Measurements from ENCODE around the gene SLC7A7. TPM values are rescaled to one million over a fixed set of nuclear protein-coding genes. Genes with fewer than 3 reads are reported as not detected.

The SLC7A7 gene
- total and polyA plus RNA-seq, 2 of the 13 experiments (the other 11 are each of a cell fraction or from before 2014, with no cell fraction given): 0.13 to 0.63 TPM

GRCh38 chr14:22723815-22724214 is 91.4 kb downstream of the SLC7A7 start:
- DNase-seq (ENCODE audit: low spot score) (no peak), ATAC-seq (no peak), FAIRE-seq (no peak)
- POLR2A ChIA-PET: interaction anchor here (1.8 kb wide), 1 partner anchor 42 kb away, joined by 5 read pairs; the partner anchor contains the start of gene OXA1L
- TF ChIP-seq ZNF24 (IDR thresholded peaks at IDR 0.05): no peak
- TF ChIP-seq MIER2 (CRISPR knock-in tag; IDR thresholded peaks at IDR 0.05): 0 out of 2 replicates have a peak, but pooled peaks have one; percentile 44
- TF ChIP-seq REST (IDR thresholded peaks at IDR 0.05; ENCODE audit: borderline replicate concordance in 1 of 2, low read depth in 1 of 2, low read length in 2 of 2): peak in 1 of 2 experiments; percentile 87; a peak in 3 of 4 replicates
- Histone ChIP-seq H3K4me3 (replicated peaks in 1 of 3; ENCODE audit: insufficient read depth in 1 of 3, low read depth in 2 of 3, low read length in 3 of 3) (no peak overlapping the region), H3K27ac (ENCODE audit: extremely low read length, insufficient read depth, low read length) (no peak overlapping the region), H3K9ac (ENCODE audit: insufficient read depth, low read depth, low read length) (no peak overlapping the region), H2AFZ (ENCODE audit: low read length) (no peak overlapping the region), H3K4me2 (ENCODE audit: low read depth, low read length) (no peak overlapping the region), H3K36me3 (replicated peaks in 1 of 2; ENCODE audit: control insufficient read depth in 1 of 2, insufficient read depth in 2 of 2, low read length in 2 of 2) (no peaks in the 10 kb centered on the region), H3K9me3 (ENCODE audit: low read length) (peaks cover 6% of the 10 kb centered on the region; the same call in 1 of the 2 replicates), H3K4me1 (ENCODE audit: insufficient read depth, low read length) (no peaks in the 10 kb centered on the region), H4K20me1 (ENCODE audit: insufficient read depth, low read length) (no peaks in the 10 kb centered on the region), H3K79me2 (ENCODE audit: insufficient read depth, low read length) (no peaks in the 10 kb centered on the region), H3K27me3 (ENCODE audit: control insufficient read depth in 1 of 2, insufficient read depth in 2 of 2, low read length in 2 of 2) (peaks cover 0 to 34% of the 10 kb centered on the region in 2 experiments; a peak in 4 of 5 replicates)
- in situ Hi-C loops (cut with HindIII; ENCODE audit: extremely low pct_ligation_motif_present, low pct_unique_long_range_greater_than_20kb) (no loop called here), intact Hi-C loops (cut with micrococcal nuclease; ENCODE audit: unreplicated experiment) (no loop called here)
- 48% methylated on average over 1 of the region's 1 CpG for WGBS (ENCODE audit: low lambda C conversion rate)
- no TSS peak for BruUV-seq (replicated peaks)
- CTCF ChIA-PET (ENCODE audit: low intra/inter-chr PET ratio, low total read pairs): no interaction called here

Small RNA genes within 50 kb of the gene (small RNA-seq; reads per million reads assigned to genes)
- 0 reads per million in 3 experiments for gene RF00019 (ENCODE audit: insufficient read depth in 2 of 3, insufficient read length in 3 of 3, low read depth in 2 of 3, low replicate concordance in 1 of 3)
- 0 reads per million in 3 experiments for gene RF00588 (ENCODE audit: insufficient read depth in 2 of 3, insufficient read length in 3 of 3, low read depth in 2 of 3, low replicate concordance in 1 of 3)

Other genes with a start within 250 kb of the SLC7A7 start
- 385 and 558 TPM in 2 replicates for gene DAD1, start 226.2 kb downstream of the SLC7A7 start, total RNA-seq (2016; rRNA removed; fragmentation: Illumina TruSeq; extraction: Trizol)
- gene DAD1, start 226.2 kb downstream of the SLC7A7 start, polyA plus RNA-seq (2011; rRNA removed): 508 and 626 TPM in 2 replicates
- gene ABHD4, start 217.1 kb downstream of the SLC7A7 start, total RNA-seq (2016; rRNA removed; fragmentation: Illumina TruSeq; extraction: Trizol): 16.1 and 22.8 TPM in 2 replicates
- 47.5 and 48.1 TPM in 2 replicates for gene ABHD4, start 217.1 kb downstream of the SLC7A7 start, polyA plus RNA-seq (2011; rRNA removed)
- gene OR6J1, start 171.1 kb downstream of the SLC7A7 start, total RNA-seq (2016; rRNA removed; fragmentation: Illumina TruSeq; extraction: Trizol): not detected in 2 replicates
- gene OR6J1, start 171.1 kb downstream of the SLC7A7 start, polyA plus RNA-seq (2011; rRNA removed): not detected in 2 replicates
- gene OXA1L, start 48.7 kb downstream of the SLC7A7 start, total RNA-seq (2016; rRNA removed; fragmentation: Illumina TruSeq; extraction: Trizol): 216 and 230 TPM in 2 replicates
- 559 and 589 TPM in 2 replicates for gene OXA1L, start 48.7 kb downstream of the SLC7A7 start, polyA plus RNA-seq (2011; rRNA removed)
- gene MRPL52, start 14.5 kb upstream of the SLC7A7 start, total RNA-seq (2016; rRNA removed; fragmentation: Illumina TruSeq; extraction: Trizol): 329 and 420 TPM in 2 replicates
- gene MRPL52, start 14.5 kb upstream of the SLC7A7 start, polyA plus RNA-seq (2011; rRNA removed): 118 and 123 TPM in 2 replicates
- 1.6 and 5.2 TPM in 2 replicates for gene MMP14, start 21.1 kb upstream of the SLC7A7 start, total RNA-seq (2016; rRNA removed; fragmentation: Illumina TruSeq; extraction: Trizol)
- 9.8 and 11.3 TPM in 2 replicates for gene MMP14, start 21.1 kb upstream of the SLC7A7 start, polyA plus RNA-seq (2011; rRNA removed)
- gene LRP10, start 56.3 kb upstream of the SLC7A7 start, total RNA-seq (2016; rRNA removed; fragmentation: Illumina TruSeq; extraction: Trizol): 8.6 and 16.9 TPM in 2 replicates
- 45.2 and 80.6 TPM in 2 replicates for gene LRP10, start 56.3 kb upstream of the SLC7A7 start, polyA plus RNA-seq (2011; rRNA removed)
- gene REM2, start 67.8 kb upstream of the SLC7A7 start, total RNA-seq (2016; rRNA removed; fragmentation: Illumina TruSeq; extraction: Trizol): not detected in 2 replicates
- 0.20 and 0.31 TPM in 2 replicates for gene REM2, start 67.8 kb upstream of the SLC7A7 start, polyA plus RNA-seq (2011; rRNA removed)
- 0.52 and 1.5 TPM in 2 replicates for gene RBM23, start 103.7 kb upstream of the SLC7A7 start, total RNA-seq (2016; rRNA removed; fragmentation: Illumina TruSeq; extraction: Trizol)
- gene RBM23, start 103.7 kb upstream of the SLC7A7 start, polyA plus RNA-seq (2011; rRNA removed): 2.1 and 2.9 TPM in 2 replicates
- gene PRMT5, start 113.9 kb upstream of the SLC7A7 start, total RNA-seq (2016; rRNA removed; fragmentation: Illumina TruSeq; extraction: Trizol): 210 and 289 TPM in 2 replicates
- 329 and 354 TPM in 2 replicates for gene PRMT5, start 113.9 kb upstream of the SLC7A7 start, polyA plus RNA-seq (2011; rRNA removed)
- gene HAUS4, start 141.7 kb upstream of the SLC7A7 start, total RNA-seq (2016; rRNA removed; fragmentation: Illumina TruSeq; extraction: Trizol): 130 and 141 TPM in 2 replicates
- gene HAUS4, start 141.7 kb upstream of the SLC7A7 start, polyA plus RNA-seq (2011; rRNA removed): 64.7 and 74.4 TPM in 2 replicates
- gene AJUBA, start 167.1 kb upstream of the SLC7A7 start, total RNA-seq (2016; rRNA removed; fragmentation: Illumina TruSeq; extraction: Trizol): 109 and 157 TPM in 2 replicates
- gene AJUBA, start 167.1 kb upstream of the SLC7A7 start, polyA plus RNA-seq (2011; rRNA removed): 241 and 315 TPM in 2 replicates
- 10.8 and 11.4 TPM in 2 replicates for gene C14orf93, start 194.7 kb upstream of the SLC7A7 start, total RNA-seq (2016; rRNA removed; fragmentation: Illumina TruSeq; extraction: Trizol)
- 19.8 and 22.5 TPM in 2 replicates for gene C14orf93, start 194.7 kb upstream of the SLC7A7 start, polyA plus RNA-seq (2011; rRNA removed)
- gene PSMB5, start 219.5 kb upstream of the SLC7A7 start, total RNA-seq (2016; rRNA removed; fragmentation: Illumina TruSeq; extraction: Trizol): 871 and 1,316 TPM in 2 replicates
- 566 and 705 TPM in 2 replicates for gene PSMB5, start 219.5 kb upstream of the SLC7A7 start, polyA plus RNA-seq (2011; rRNA removed)
- not detected in 2 replicates for gene PSMB11, start 226.8 kb upstream of the SLC7A7 start, total RNA-seq (2016; rRNA removed; fragmentation: Illumina TruSeq; extraction: Trizol)
- gene PSMB11, start 226.8 kb upstream of the SLC7A7 start, polyA plus RNA-seq (2011; rRNA removed): not detected in 2 replicates
- gene CDH24, start 242.1 kb upstream of the SLC7A7 start, total RNA-seq (2016; rRNA removed; fragmentation: Illumina TruSeq; extraction: Trizol): 0.41 and 0.69 TPM in 2 replicates
- gene CDH24, start 242.1 kb upstream of the SLC7A7 start, polyA plus RNA-seq (2011; rRNA removed): 0.99 and 1.2 TPM in 2 replicates

Measured in HepG2 (cell line).